ENCODE data around the gene ARMC9.

DNA sequence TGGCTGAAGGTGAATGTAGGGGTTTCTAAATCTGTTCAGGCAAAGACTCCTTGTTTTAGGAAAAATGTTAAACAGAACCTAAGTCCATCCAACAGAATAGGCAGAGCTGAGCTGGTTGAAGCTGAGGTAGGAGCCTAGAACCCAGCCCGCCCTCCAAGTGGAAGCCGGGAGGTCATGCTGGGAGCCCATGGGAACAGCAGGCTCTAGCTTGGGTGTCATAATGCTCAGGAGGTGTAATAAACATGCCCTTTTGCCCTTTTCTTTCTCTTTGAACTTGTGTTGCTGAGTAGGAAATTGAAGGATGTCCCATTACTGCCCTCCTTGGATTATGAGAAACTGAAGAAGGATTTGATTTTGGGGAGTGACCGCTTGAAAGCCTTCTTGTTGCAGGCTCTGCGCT lies 60.3 kb downstream of the ARMC9 start:
- TF ChIP-seq, protein P1, sequence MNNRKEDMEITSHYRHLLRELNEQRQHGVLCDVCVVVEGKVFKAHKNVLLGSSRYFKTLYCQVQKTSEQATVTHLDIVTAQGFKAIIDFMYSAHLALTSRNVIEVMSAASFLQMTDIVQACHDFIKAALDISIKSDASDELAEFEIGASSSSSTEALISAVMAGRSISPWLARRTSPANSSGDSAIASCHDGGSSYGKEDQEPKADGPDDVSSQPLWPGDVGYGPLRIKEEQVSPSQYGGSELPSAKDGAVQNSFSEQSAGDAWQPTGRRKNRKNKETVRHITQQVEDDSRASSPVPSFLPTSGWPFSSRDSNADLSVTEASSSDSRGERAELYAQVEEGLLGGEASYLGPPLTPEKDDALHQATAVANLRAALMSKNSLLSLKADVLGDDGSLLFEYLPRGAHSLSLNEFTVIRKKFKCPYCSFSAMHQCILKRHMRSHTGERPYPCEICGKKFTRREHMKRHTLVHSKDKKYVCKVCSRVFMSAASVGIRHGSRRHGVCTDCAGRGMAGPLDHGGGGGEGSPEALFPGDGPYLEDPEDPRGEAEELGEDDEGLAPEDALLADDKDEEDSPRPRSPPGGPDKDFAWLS (CRISPR knock-in tag; IDR thresholded peaks at IDR 0.05; ENCODE audit: borderline replicate concordance) = no peak
- TF ChIP-seq RARG (CRISPR knock-in tag; IDR thresholded peaks at IDR 0.05; ENCODE audit: low read depth) = no peak
- TF ChIP-seq ATF1 (CRISPR knock-in tag; IDR thresholded peaks at IDR 0.05) = no peak
- TF ChIP-seq HDAC2 (CRISPR knock-in tag; IDR thresholded peaks at IDR 0.05) = no peak
- TF ChIP-seq, protein P2, sequence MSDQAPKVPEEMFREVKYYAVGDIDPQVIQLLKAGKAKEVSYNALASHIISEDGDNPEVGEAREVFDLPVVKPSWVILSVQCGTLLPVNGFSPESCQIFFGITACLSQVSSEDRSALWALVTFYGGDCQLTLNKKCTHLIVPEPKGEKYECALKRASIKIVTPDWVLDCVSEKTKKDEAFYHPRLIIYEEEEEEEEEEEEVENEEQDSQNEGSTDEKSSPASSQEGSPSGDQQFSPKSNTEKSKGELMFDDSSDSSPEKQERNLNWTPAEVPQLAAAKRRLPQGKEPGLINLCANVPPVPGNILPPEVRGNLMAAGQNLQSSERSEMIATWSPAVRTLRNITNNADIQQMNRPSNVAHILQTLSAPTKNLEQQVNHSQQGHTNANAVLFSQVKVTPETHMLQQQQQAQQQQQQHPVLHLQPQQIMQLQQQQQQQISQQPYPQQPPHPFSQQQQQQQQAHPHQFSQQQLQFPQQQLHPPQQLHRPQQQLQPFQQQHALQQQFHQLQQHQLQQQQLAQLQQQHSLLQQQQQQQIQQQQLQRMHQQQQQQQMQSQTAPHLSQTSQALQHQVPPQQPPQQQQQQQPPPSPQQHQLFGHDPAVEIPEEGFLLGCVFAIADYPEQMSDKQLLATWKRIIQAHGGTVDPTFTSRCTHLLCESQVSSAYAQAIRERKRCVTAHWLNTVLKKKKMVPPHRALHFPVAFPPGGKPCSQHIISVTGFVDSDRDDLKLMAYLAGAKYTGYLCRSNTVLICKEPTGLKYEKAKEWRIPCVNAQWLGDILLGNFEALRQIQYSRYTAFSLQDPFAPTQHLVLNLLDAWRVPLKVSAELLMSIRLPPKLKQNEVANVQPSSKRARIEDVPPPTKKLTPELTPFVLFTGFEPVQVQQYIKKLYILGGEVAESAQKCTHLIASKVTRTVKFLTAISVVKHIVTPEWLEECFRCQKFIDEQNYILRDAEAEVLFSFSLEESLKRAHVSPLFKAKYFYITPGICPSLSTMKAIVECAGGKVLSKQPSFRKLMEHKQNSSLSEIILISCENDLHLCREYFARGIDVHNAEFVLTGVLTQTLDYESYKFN (CRISPR knock-in tag; conservative IDR thresholded peaks at IDR 0.05) = no peak
- no peak for TF ChIP-seq RAD21 (CRISPR knock-in tag; IDR thresholded peaks at IDR 0.05)
- TF ChIP-seq POLR2A (IDR thresholded peaks at IDR 0.05; ENCODE audit: insufficient read depth in 1 of 2, low read depth in 2 of 2, low read length in 2 of 2) = no peak

Data from HepG2 (cell line).